Uterus (tissue), 4 donors: ENCODE data around the gene SPTBN4. TPM values are rescaled to one million over a fixed set of nuclear protein-coding genes. Genes with fewer than 3 reads are reported as not detected.

Experiments
- DNase-seq, 2 donors: peaks; one replicate each; pipeline ENCODE4 v3.0.0-alpha.2; 2019 to 2020
- H3K27ac ChIP-seq, 2 donors: fragments of 200-600 bp; sonication (generic); 1 replicate in 1 of 2; 2 replicates in 1 of 2; pipeline ENCODE4 v1.5.1; 2016 to 2018
- H3K27me3 ChIP-seq, 2 donors: fragments of 200-600 bp; sonication (generic); one replicate each; pipeline ENCODE4 v1.5.1; 2018 to 2019; ENCODE audit warnings: control low read depth in 1 of 2
- H3K36me3 ChIP-seq, 2 donors: fragments of 200-600 bp; sonication (generic); one replicate each; pipeline ENCODE4 v1.5.1; 2019; ENCODE audit warnings: control low read depth in 1 of 2
- H3K4me1 ChIP-seq, 2 donors: fragments of 200-600 bp; sonication (generic); one replicate each; pipeline ENCODE4 v1.5.1; 2018 to 2019; ENCODE audit warnings: control low read depth in 1 of 2
- H3K4me3 ChIP-seq, 2 donors: fragments of 200-600 bp; sonication (generic); 1 replicate in 1 of 2; 2 replicates in 1 of 2; pipeline ENCODE4 v1.5.1; 2018 to 2019; ENCODE audit warnings: mild to moderate bottlenecking in 1 of 2
- H3K9me3 ChIP-seq, 2 donors: fragments of 200-600 bp; sonication (generic); one replicate each; pipeline ENCODE4 v1.5.1; 2019; ENCODE audit warnings: control low read depth in 1 of 2
- CTCF ChIP-seq, 4 experiments: fragments of 200-600 bp in 2 of 4; fragments of 450-650 bp in 2 of 4; sonication (generic) in 2 of 4; IDR thresholded peaks; one replicate each; pipeline ENCODE4 v1.5.1; 2016 to 2019; ENCODE audit warnings: antibody characterized with exemption in 4 of 4, mild to moderate bottlenecking in 2 of 4, moderate library complexity in 1 of 4
- POLR2A ChIP-seq, 2 donors: fragments of 450-650 bp; IDR thresholded peaks; one replicate each; pipeline ENCODE4 v1.6.1; 2016; ENCODE audit warnings: antibody characterized with exemption in 2 of 2, mild to moderate bottlenecking in 1 of 2, moderate library complexity in 1 of 2
- intact Hi-C: fragments of 100-400 bp; cut with DNase I; formaldehyde crosslinking; loops from one replicate; pipeline ENCODE4 v1.15.1; 2023; ENCODE audit warnings: low total_unique reads
- total RNA-seq, 4 donors: library from RNA; depleted of rRNA in 3 of 4; stranded (reverse); fragments of >200 nt in 3 of 4; gene quantifications; one replicate each; pipeline versions ENCODE4 v1.1.0 to v1.2.4, GENCODE V29; 2014 to 2023
- donor health status: DM: yes; HTN: yes; CAD: no.

Gene SPTBN4
- total RNA-seq, 4 donors from 2014 or later = 3.1 to 7.0 (median 5.3) TPM; not detected in 1

GRCh38 chr19:40446263-40446784 lies 20.5 kb upstream of the SPTBN4 start:
- Histone ChIP-seq H3K27me3 (no peaks in the 10 kb centered on the region), H3K27ac (no peak overlapping the region), H3K4me1 (peaks cover 0 to 6% of the 10 kb centered on the region in 2 donors), H3K36me3 (no peaks in the 10 kb centered on the region), H3K4me3 (no peak overlapping the region), H3K9me3 (no peaks in the 10 kb centered on the region)
- DNase-seq = no peak
- TF ChIP-seq CTCF (IDR thresholded peaks at IDR 0.05) = no peak
- no peak for TF ChIP-seq POLR2A (IDR thresholded peaks at IDR 0.05)
- intact Hi-C loops = no loop called here

- no peak overlapping the region for H3K4me3 ChIP-seq
- no peak for TF ChIP-seq CTCF (IDR thresholded peaks at IDR 0.05)
- TF ChIP-seq POLR2A (IDR thresholded peaks at IDR 0.05) = no peak
- no peaks in the 10 kb centered on the region for H3K27me3 ChIP-seq
- H3K4me1 ChIP-seq = no peaks in the 10 kb centered on the region
- no peak for DNase-seq
- no peaks in the 10 kb centered on the region for H3K9me3 ChIP-seq
- intact Hi-C loops = no loop called here
- no peak overlapping the region for H3K27ac ChIP-seq
- no peaks in the 10 kb centered on the region for H3K36me3 ChIP-seq
Observed at GRCh38 chr19:40449506-40449905, 17.3 kb upstream of the SPTBN4 start.

DNA sequence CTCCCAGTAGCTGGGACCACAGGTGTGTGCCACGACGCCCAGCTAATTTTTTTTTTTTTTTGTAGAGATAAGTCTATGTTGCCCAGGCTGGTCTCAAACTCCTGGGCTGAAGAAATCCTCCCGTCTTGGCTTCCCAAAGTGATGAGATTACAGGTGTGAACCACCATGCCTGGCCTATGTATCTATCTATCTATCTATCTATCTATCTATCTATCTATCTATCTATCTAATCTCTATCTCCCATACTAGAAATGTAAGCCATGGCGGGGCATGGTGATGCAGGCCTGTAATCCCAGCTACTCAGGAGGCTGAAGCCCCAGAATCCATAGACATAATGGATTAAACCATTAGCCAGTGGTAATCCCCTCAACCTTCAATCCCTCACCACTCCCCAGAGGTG lies 16.1 kb upstream of the SPTBN4 start:
- no peak overlapping the region for H3K27ac ChIP-seq
- TF ChIP-seq POLR2A (IDR thresholded peaks at IDR 0.05) (no peak), CTCF (IDR thresholded peaks at IDR 0.05) (no peak)
- no peaks in the 10 kb centered on the region for H3K4me1 ChIP-seq
- no peaks in the 10 kb centered on the region for H3K27me3 ChIP-seq
- H3K36me3 ChIP-seq = no peaks in the 10 kb centered on the region
- DNase-seq = no peak
- no peaks in the 10 kb centered on the region for H3K9me3 ChIP-seq
- no peak overlapping the region for H3K4me3 ChIP-seq
- intact Hi-C loops = no loop called here

DNA sequence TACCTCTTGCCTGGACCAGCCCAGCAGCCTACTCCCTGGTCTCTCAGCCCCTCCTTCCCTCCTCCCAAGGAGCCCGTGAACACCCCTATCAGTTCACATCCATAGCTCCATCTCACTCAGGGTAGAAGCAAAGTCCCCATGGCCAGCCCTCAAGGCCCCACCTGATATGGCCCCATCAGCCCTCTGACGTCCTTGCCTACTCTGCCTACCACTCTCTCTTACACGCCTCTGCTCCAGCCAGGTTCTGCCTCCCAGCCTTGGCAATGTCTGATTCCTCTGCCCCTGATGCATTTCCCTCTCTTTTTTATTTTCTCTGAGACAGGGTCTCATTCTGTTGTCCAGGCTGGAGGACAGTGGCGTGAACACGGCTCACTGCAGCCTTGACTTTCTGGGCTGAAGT lies 14.8 kb upstream of the SPTBN4 start:
- no peaks in the 10 kb centered on the region for H3K4me1 ChIP-seq
- H3K4me3 ChIP-seq = no peak overlapping the region

More for the DNA sequence above, 14.8 kb upstream of the SPTBN4 start:
- TF ChIP-seq CTCF (IDR thresholded peaks at IDR 0.05) (no peak), POLR2A (IDR thresholded peaks at IDR 0.05) (no peak)
- no peak overlapping the region for H3K27ac ChIP-seq
- no peaks in the 10 kb centered on the region for H3K9me3 ChIP-seq
- no peaks in the 10 kb centered on the region for H3K36me3 ChIP-seq
- no peak for DNase-seq
- intact Hi-C loops = no loop called here
- no peaks in the 10 kb centered on the region for H3K27me3 ChIP-seq
